Right ventricle myocardium superior (tissue), 1 donor: ENCODE data around the gene PCDHGB6. TPM values are rescaled to one million over a fixed set of nuclear protein-coding genes. Genes with fewer than 3 reads are reported as not detected.
"Not testable (repeated sequence)": the region's sequence is repeated elsewhere in the genome, so short reads cannot be mapped to it uniquely, and the experiment has no call there.

Experiments
- ATAC-seq: fragments of 200-7000 bp; cut with Tn5 transposase; one replicate; pipeline ENCODE4 v1.9.1; 2020; ENCODE audit warnings: mild to moderate bottlenecking; ENCODE audit not compliant: poor library complexity
- DNase-seq: peaks from one replicate; pipeline ENCODE4 v3.0.0-alpha.2; 2020
- intact Hi-C: fragments of 100-400 bp; cut with DNase I; formaldehyde crosslinking; loops from one replicate; pipeline ENCODE4 v1.11.2; 2022
- long read RNA-seq: library from polyadenylated mRNA; unstranded; transcript quantifications from one replicate; pipeline ENCODE4 v2.0.0, GENCODE V29; 2021
- total RNA-seq: library from RNA; stranded (reverse); fragmentation: NEBNext Ultra II Directional; extraction: Animal tissue kit (Norgen Biotek cat#: 25700); gene quantifications from one replicate; pipeline ENCODE4 v1.2.1, GENCODE V29; 2021
- donor health status: DM: no; HTN: yes; CAD: no; lungs with severe emphysema.

PCDHGB6 gene
- total RNA-seq: 6.2 TPM
- long read RNA-seq, full-length matches to known transcripts: 1 of 1 reads
- long read RNA-seq, partial matches to known transcripts: 0 of 1 reads
- long read RNA-seq, other reads (novel, unspliced or antisense): 0 of 1 reads

DNA sequence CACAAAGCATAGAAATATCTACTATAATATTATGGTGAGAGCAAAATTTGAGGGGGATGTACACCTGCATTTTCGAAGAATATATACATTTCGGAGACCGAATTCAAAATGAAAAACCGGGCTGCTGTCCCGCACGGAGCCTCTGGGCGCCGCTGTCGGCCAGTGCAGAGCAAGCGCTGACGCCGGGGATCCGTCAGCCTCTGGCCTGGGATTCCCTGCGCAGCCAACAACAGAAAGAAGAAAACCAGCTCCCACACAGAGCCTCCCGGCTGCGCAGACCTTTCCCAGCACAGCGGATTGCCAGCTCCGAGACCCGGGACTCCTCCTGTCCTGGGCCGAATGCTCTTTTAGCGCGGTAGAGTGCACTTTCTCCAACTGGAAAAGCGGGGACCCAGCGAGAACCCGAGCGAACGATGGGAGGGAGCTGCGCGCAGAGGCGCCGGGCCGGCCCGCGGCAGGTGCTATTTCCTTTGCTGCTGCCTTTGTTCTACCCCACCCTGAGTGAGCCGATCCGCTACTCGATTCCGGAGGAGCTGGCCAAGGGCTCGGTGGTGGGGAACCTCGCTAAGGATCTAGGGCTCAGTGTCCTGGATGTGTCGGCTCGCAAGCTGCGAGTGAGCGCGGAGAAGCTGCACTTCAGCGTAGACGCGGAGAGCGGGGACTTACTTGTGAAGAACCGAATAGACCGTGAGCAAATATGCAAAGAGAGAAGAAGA lies at the start of gene PCDHGB6:
Gene PCDHGB6 (plus strand): TSS at position 232 of the 716 bp plus-strand sequence. CDS start 182 bp downstream, at position 414.
- intact Hi-C loops: not testable (repeated sequence)
- ATAC-seq (peak; percentile 93), DNase-seq (peak; percentile 80)

DNA sequence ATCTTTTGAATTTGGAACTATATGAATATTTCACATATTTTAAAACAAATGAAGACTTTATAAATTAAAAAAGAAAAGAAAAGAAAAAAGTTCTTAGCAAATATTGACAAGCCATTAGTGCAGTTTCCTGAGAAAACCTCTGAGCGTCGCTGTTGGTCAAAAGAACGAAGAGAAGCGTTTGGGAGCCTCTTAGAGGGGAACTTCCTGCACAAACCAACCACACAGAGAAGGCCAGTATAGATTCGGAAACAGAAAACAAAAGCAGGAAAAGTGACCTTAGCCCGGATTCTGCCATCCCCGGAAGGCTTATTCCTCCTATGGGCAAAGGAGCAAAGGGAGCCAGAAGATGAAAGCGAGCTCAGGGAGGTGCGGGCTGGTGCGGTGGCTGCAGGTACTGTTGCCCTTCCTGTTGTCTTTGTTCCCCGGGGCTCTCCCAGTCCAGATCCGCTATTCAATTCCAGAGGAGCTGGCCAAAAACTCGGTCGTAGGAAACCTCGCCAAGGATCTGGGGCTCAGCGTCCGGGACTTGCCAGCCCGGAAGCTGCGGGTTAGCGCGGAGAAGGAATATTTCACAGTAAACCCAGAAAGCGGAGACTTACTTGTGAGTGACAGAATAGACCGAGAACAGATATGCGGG lies 47.9 kb upstream of the PCDHGB6 start, which contains the start of gene PCDHGB2:
Gene PCDHGB2 (plus strand): TSS at position 205 of the 637 bp plus-strand sequence. CDS start 142 bp downstream, at position 347.
- peak; percentile 57 for ATAC-seq
- no peak for DNase-seq
- intact Hi-C loops: no loop called here

DNA sequence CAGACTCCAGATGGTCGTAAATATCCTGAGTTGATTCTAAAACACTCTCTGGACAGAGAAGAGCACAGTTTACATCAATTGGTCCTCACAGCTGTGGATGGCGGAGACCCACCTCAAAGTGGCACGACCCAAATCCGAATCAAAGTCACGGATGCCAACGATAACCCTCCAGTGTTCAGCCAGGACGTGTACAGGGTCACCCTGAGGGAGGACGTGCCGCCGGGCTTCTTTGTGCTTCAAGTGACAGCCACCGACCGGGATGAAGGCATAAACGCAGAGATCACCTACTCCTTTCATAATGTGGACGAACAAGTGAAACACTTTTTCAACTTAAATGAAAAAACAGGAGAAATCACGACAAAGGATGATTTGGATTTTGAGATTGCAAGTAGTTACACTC lies 47.1 kb upstream of the PCDHGB6 start:
- DNase-seq: no peak
- peak; percentile 21 for ATAC-seq
- intact Hi-C loops: no loop called here

DNA sequence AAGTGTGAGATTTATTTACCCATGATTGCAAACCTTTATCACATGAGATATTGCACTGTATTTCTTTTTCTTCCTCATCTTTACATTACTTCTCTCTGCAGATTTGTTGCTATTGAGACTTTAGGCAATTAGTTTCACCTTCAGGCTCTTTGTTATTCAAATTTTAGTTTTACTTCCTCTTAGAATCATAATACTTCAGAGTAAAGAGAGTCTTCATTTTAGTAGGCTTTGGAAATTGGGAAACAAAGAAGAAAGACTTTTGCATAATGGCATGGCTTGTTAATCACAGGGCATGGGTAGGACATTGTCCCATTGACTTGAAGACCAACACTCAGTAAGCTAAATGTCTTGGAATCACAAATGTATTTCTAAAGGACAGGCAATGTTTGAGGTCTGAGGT lies 45.1 kb upstream of the PCDHGB6 start:
- intact Hi-C loops: no loop called here
- DNase-seq: no peak
- no peak for ATAC-seq

DNA sequence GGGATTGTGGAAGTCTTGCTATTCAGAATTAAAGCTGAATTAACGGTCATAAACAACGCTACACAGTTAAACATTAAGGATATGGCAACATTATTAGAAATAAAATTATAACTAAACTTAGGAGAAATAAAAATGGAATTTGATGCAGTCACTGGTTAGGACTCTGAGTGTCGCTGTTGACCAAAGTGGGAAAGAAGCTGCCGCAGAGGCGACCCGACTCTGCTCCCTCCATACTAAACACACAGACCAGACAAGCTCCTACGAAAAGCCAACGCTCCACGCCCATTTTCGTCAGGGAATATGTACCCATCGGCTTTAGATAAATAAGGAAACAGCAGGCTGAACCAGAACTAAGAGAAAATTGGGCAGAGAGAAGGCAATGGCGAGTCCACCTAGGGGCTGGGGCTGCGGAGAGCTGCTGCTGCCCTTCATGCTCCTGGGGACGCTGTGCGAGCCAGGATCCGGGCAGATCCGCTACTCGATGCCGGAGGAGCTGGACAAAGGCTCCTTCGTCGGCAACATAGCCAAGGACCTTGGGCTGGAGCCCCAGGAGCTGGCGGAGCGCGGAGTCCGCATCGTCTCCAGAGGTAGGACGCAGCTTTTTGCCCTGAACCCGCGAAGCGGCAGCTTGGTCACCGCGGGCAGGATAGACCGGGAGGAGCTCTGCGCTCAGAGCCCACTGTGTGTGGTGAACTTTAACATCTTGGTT lies 43.7 kb upstream of the PCDHGB6 start, which contains the start of gene PCDHGA5:
Gene PCDHGA5 (plus strand): TSS at position 211 of the 709 bp plus-strand sequence. CDS start 169 bp downstream, at position 380.
- DNase-seq: no peak
- intact Hi-C loops: no loop called here

DNA sequence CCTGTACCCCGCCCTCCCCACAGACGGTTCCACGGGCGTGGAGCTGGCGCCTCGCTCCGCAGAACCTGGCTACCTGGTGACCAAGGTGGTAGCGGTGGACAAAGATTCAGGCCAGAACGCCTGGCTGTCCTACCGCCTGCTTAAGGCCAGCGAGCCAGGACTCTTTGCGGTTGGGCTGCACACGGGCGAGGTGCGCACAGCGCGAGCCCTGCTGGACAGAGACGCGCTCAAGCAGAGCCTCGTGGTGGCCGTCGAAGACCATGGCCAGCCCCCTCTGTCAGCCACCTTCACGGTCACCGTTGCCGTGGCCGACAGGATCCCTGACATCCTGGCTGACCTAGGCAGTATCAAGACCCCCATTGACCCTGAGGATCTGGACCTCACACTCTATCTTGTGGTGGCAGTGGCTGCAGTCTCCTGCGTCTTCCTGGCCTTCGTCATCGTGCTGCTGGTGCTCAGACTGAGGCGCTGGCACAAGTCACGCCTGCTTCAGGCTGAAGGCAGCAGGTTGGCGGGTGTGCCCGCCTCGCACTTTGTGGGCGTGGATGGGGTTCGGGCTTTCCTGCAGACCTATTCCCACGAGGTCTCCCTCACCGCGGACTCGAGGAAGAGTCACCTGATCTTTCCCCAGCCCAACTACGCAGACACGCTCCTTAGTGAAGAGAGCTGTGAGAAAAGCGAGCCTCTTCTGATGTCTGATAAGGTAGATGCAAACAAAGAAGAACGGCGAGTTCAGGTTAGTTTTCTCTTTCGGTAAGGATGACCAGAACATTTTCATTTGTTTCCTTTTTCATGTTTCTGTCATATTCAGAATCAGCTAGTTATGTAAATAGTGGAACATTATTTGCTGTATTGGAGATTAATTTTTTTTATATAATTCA lies 41.6 kb upstream of the PCDHGB6 start:
- intact Hi-C loops: no loop called here
- DNase-seq (no peak), ATAC-seq (no peak)

More for the DNA sequence above, 43.7 kb upstream of the PCDHGB6 start, which contains the start of gene PCDHGA5:
- peak; percentile 64 for ATAC-seq

DNA sequence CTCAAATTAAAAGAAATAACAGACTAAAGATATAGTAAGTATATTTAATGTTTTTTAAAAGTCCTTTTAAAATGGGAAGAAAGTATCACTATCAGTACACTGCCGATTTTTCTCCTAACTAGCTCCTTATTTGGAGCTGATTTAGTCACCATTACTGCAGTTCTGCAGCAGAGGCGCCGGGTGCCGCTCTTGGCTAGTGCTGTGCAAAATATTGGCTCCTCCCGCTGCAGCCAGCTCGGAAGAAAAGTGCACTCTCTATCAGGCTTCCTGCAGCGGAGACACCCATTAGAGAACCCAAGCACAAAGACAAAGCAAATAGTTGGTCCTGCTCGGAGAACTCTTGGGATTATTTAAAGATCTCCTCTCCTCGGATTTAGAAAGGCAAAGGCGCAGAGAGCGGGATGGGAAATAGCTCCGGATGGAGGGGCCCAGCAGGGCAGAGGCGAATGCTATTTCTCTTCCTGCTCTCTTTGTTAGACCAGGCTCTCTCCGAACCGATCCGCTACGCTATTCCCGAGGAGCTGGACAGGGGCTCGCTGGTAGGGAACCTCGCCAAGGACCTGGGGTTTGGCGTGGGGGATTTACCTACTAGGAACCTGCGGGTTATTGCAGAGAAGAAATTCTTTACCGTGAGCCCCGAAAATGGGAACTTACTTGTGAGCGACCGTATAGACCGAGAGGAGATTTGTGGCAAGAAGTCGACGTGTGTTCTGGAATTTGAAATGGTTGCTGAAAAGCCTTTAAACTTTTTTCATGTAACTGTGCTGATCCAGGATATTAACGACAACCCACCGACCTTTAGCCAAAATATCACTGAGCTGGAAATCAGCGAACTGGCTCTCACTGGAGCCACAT lies 37.6 kb upstream of the PCDHGB6 start, which contains the start of gene PCDHGB3:
Gene PCDHGB3 (plus strand): TSS at position 249 of the 855 bp plus-strand sequence. CDS start 153 bp downstream, at position 402.
- intact Hi-C loops: no loop called here

DNA sequence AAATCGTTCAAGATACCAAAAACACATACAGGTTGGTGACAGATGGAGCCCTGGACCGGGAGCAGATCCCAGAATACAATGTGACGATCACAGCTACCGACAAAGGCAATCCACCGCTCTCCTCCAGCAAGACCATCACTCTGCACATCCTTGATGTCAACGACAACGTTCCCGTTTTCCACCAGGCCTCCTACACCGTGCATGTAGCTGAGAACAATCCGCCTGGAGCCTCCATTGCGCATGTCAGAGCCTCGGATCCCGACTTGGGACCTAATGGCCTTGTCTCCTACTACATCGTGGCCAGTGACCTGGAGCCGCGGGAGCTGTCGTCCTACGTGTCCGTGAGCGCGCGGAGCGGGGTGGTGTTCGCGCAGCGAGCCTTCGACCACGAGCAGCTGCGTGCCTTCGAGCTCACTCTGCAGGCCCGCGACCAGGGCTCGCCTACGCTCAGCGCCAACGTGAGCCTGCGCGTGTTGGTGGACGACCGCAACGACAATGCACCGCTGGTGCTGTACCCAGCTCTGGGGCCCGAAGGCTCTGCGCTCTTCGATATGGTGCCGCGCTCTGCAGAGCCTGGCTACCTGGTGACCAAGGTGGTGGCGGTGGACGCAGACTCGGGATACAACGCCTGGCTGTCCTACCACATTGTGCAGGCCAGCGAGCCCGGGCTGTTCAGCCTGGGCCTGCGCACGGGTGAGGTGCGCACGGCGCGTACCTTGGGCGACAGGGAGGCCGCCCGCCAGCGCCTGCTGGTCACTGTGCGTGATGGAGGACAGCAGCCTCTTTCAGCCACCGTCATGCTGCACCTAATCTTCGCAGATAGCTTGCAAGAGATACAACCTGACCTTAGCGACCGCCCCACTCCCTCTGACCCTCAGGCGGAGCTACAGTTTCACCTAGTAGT lies 36.0 kb upstream of the PCDHGB6 start:
- ATAC-seq (peak; percentile 55), DNase-seq (no peak)
- intact Hi-C loops: no loop called here

More for the DNA sequence above, 37.6 kb upstream of the PCDHGB6 start, which contains the start of gene PCDHGB3:
- DNase-seq (peak; percentile 75), ATAC-seq (peak; percentile 89)

DNA sequence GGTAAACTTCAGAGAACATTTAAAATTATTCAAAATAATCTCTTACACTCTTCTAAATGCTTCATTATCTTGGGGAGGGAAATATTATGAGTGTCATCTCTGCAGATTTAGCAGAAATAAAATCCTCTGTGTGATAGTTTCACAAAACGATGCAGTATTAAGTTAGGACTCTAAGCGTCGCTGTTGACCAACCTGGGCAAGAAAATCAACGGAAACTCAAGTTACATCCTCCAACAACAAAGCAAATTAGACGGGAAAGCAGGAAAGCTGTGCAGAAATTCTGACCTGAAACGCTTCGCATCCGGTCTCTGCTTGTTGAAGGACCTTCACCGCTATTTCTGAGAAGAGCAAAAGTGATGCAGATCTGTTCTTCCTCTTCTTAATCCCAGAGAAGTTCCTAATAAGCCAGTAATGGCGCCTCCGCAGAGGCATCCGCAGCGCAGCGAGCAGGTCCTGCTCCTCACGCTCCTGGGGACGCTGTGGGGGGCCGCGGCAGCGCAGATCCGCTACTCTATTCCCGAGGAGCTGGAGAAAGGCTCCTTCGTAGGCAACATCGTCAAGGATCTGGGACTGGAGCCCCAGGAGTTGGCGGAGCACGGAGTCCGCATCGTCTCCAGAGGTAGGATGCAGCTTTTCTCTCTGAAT lies 34.0 kb upstream of the PCDHGB6 start, which contains the start of gene PCDHGA6:
Gene PCDHGA6 (plus strand): TSS at position 219 of the 645 bp plus-strand sequence. CDS start 193 bp downstream, at position 412.
- intact Hi-C loops: no loop called here
- ATAC-seq (peak; percentile 37), DNase-seq (no peak)

DNA sequence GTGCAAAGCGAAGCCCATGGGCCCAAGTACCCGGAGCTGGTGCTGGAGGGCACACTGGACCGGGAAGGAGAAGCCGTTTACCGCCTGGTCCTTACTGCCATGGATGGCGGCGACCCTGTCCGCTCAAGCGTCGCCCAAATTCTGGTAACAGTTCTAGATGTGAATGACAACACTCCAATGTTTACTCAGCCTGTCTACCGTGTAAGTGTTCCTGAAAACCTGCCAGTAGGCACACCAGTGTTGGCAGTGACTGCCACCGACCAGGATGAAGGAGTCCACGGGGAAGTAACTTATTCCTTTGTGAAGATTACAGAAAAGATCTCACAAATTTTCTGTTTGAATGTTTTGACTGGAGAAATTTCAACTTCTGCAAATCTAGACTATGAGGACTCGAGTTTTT lies 33.2 kb upstream of the PCDHGB6 start:
- intact Hi-C loops: no loop called here
- DNase-seq (no peak), ATAC-seq (peak; percentile 72)

DNA sequence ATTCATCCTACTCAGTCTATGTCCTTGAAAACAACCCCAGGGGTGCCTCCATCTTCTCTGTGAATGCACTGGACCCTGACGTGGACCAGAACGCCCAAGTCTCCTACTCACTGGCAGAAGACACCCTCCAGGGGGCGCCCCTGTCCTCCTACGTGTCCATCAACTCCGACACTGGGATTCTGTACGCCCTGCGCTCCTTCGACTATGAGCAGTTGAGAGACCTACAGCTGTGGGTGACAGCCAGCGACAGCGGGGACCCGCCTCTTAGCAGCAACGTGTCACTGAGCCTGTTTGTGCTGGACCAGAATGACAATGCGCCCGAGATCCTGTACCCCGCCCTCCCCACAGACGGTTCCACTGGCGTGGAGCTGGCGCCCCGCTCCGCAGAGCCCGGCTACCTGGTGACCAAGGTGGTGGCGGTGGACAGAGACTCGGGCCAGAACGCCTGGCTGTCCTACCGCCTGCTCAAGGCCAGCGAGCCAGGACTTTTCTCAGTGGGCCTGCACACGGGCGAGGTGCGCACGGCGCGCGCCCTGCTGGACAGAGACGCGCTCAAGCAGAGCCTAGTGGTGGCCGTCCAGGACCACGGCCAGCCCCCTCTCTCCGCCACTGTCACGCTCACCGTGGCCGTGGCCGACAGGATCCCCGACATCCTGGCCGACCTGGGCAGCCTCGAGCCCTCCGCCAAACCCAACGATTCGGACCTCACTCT lies 32.2 kb upstream of the PCDHGB6 start:
- ATAC-seq, DNase-seq, intact Hi-C loops: not testable (repeated sequence)

DNA sequence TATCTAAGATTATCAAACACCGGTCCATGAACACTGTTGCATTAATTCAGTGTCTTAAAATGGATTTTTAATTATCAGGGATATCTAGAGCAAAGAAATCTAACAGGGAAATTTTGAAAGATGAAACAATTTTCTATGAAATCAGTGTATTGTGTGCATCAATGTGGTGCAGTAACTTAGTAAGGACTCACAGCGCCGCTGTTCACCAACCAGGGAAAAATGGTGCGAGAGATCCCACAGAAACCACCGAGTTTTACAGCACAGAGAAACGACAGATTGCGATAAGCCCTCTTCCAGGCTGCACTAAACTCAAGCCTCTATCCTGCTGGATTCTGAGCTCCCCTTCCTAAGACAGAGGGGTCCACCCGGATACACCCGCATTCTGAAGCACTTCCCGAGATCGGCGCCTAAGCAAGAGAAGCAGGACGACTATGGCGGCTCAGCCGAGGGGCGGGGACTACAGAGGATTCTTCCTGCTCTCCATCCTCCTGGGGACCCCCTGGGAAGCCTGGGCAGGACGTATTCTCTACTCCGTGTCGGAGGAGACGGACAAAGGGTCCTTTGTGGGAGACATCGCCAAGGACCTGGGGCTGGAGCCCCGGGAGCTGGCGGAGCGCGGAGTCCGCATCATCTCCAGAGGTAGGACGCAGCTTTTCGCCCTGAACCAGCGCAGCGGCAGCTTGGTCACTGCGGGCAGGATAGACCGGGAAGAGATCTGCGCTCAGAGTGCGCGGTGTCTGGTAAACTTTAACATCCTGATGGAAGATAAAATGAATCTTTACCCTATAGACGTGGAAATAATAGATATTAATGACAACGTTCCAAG lies 25.1 kb upstream of the PCDHGB6 start, which contains the start of gene PCDHGA7:
Gene PCDHGA7 (plus strand): TSS at position 274 of the 826 bp plus-strand sequence. CDS start 158 bp downstream, at position 432.
- ATAC-seq (peak; percentile 34), DNase-seq (no peak)
- intact Hi-C loops: no loop called here

DNA sequence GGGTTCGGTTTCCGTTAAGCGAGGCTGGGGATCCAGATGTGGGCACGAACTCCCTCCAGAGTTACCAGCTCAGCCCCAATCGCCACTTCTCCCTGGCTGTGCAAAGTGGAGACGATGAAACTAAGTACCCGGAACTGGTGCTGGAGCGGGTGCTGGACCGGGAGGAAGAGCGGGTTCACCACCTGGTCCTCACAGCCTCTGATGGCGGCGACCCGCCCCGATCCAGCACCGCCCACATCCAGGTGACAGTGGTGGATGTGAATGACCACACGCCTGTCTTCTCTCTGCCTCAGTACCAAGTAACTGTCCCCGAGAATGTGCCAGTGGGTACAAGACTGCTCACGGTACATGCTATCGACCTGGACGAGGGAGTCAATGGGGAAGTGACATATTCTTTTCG lies 24.5 kb upstream of the PCDHGB6 start:
- ATAC-seq (no peak), DNase-seq (no peak)
- intact Hi-C loops: no loop called here
